ENCODE results near the gene AXIN1. TPM values are rescaled to one million over a fixed set of nuclear protein-coding genes. Genes with fewer than 3 reads are reported as not detected.
"Not testable (repeated sequence)": the region's sequence is repeated elsewhere in the genome, so short reads cannot be mapped to it uniquely, and the experiment has no call there.

The AXIN1 gene
- total and polyA plus RNA-seq, 2 donors (not counting 3 experiments of a cell fraction or from before 2014, with no cell fraction given): 8.3 to 21.9 TPM

DNA sequence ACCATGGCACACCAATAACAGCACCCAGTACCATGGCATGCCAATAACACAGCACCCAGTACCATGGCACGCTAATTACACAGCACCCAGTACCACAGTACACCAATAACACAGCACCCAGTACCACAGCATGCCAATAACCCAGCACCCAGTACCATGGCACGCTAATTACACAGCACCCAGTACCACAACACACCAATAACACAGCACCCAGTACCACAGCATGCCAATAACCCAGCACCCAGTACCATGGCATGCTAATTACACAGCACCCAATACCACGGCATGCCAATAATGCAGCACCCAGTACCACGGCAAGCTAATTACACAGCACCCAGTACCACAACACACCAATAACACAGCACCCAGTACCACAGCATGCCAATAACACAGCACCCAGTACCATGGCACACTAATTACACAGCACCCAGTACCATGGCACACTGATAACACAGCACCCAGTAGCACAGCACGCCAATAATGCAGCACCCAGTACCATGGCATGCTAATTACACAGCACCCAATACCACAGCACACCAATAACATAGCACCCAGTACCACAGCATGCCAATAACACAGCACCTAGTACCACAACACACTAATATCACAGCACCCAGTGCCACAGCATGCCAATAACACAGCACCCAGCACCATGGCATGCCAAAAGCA, 18.2 kb downstream of the AXIN1 start:
- H3K4me3 ChIP-seq (replicated peaks in 1 of 3; ENCODE audit: insufficient read depth in 1 of 3, low read depth in 1 of 3, low read length in 3 of 3); H3K9ac ChIP-seq (replicated peaks; ENCODE audit: extremely low read depth, insufficient read depth, low read length); H2AFZ ChIP-seq (ENCODE audit: low read depth, low read length); dilution Hi-C loops (cut with MboI; ENCODE audit: extremely low pct_ligation_motif_present, low sequenced_read_pairs); H4K20me1 ChIP-seq (replicated peaks; ENCODE audit: control insufficient read depth, extremely low read depth, insufficient read depth, low read length); H3K9me3 ChIP-seq (replicated peaks; ENCODE audit: control insufficient read depth, insufficient read depth, low read length); H3K27me3 ChIP-seq (ENCODE audit: control insufficient read depth in 2 of 2, insufficient read depth in 2 of 2, low read length in 2 of 2); H3K9me1 ChIP-seq (replicated peaks; ENCODE audit: control insufficient read depth, extremely low read depth, insufficient read depth, low read length); H3K27ac ChIP-seq (ENCODE audit: insufficient read depth, low read depth, low read length); H3K4me2 ChIP-seq (ENCODE audit: insufficient read depth, low read length); intact Hi-C loops (cut with micrococcal nuclease); BruUV-seq (replicated peaks); H3K36me3 ChIP-seq (ENCODE audit: control insufficient read depth in 2 of 2, extremely low read depth in 1 of 2, insufficient read depth in 2 of 2, low read length in 2 of 2); CTCF ChIA-PET; FAIRE-seq; H3K4me1 ChIP-seq (ENCODE audit: control insufficient read depth, extremely low read depth, insufficient read depth, low read length); POLR2A ChIA-PET; DNase-seq (ENCODE audit: low read depth, low spot score): not testable (repeated sequence)
- peaks cover 75% of the 10 kb centered on the region for H3K79me2 ChIP-seq (ENCODE audit: control insufficient read depth, insufficient read depth, low read length)

DNA sequence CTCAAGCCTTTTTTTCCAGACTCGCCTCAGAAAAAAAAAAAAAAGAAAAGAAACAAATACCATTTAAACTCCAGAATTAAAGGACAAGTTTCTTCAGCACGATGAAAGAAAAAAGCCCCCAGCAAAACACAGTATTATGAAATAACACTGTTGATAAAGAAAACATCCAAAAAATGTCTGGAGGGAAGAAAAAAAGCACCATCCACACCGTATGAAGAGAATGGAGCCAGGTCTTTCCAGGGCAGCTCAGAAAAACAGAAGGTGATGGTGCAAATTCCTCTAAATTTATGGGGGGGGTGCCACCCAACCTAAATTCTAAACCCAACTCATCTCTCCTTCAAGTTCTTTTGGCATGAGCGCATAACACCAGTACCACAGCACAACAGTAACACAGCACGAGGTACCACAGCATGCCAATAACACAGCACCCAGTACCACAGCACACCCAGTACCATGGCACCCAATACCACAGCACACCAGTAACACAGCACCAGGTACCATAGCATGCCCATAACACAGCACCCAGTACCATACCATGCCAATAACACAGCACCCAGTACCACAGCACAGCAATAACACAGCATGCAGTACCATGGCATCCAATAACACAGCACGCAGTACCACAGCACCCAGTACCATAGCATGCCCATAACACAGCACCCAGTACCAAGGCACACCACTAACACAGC, 19.0 kb downstream of the AXIN1 start:
- Histone ChIP-seq H2AFZ (ENCODE audit: low read depth, low read length) (no peak overlapping the region), H3K27ac (ENCODE audit: insufficient read depth, low read depth, low read length) (no peak overlapping the region), H3K27me3 (ENCODE audit: control insufficient read depth in 2 of 2, insufficient read depth in 2 of 2, low read length in 2 of 2) (no peaks in the 10 kb centered on the region), H3K4me3 (replicated peaks in 1 of 3; ENCODE audit: insufficient read depth in 1 of 3, low read depth in 1 of 3, low read length in 3 of 3) (no peak overlapping the region), H3K36me3 (ENCODE audit: control insufficient read depth in 2 of 2, extremely low read depth in 1 of 2, insufficient read depth in 2 of 2, low read length in 2 of 2) (peaks cover 0 to 3% of the 10 kb centered on the region in 2 experiments), H3K9me1 (replicated peaks; ENCODE audit: control insufficient read depth, extremely low read depth, insufficient read depth, low read length) (no peaks in the 10 kb centered on the region), H3K9me3 (replicated peaks; ENCODE audit: control insufficient read depth, insufficient read depth, low read length) (no peaks in the 10 kb centered on the region), H4K20me1 (replicated peaks; ENCODE audit: control insufficient read depth, extremely low read depth, insufficient read depth, low read length) (no peaks in the 10 kb centered on the region), H3K79me2 (ENCODE audit: control insufficient read depth, insufficient read depth, low read length) (peaks cover 76% of the 10 kb centered on the region), H3K4me1 (ENCODE audit: control insufficient read depth, extremely low read depth, insufficient read depth, low read length) (no peaks in the 10 kb centered on the region), H3K9ac (replicated peaks; ENCODE audit: extremely low read depth, insufficient read depth, low read length) (no peak overlapping the region), H3K4me2 (ENCODE audit: insufficient read depth, low read length) (no peak overlapping the region)
- ChIA-PET POLR2A (no interaction called here), CTCF (no interaction called here)
- dilution Hi-C loops (cut with MboI; ENCODE audit: extremely low pct_ligation_motif_present, low sequenced_read_pairs) (no loop called here), intact Hi-C loops (cut with micrococcal nuclease) (no loop called here)
- DNase-seq (ENCODE audit: low read depth, low spot score) (no peak), FAIRE-seq (no peak)
- no TSS peak for BruUV-seq (replicated peaks)
- TF ChIP-seq FOS (IDR thresholded peaks at IDR 0.05; ENCODE audit: borderline replicate concordance, insufficient read depth, low read length): no peak
- no peak for TF ChIP-seq POLR2AphosphoS5 (IDR thresholded peaks at IDR 0.05; ENCODE audit: insufficient read depth, low read depth, low read length)
- no peak for TF ChIP-seq JUN (IDR thresholded peaks at IDR 0.05; ENCODE audit: borderline replicate concordance, insufficient read depth, insufficient read length, low read depth)
- TF ChIP-seq MYC (IDR thresholded peaks at IDR 0.05; ENCODE audit: low read depth, low read length): no peak
- TF ChIP-seq, protein P1, sequence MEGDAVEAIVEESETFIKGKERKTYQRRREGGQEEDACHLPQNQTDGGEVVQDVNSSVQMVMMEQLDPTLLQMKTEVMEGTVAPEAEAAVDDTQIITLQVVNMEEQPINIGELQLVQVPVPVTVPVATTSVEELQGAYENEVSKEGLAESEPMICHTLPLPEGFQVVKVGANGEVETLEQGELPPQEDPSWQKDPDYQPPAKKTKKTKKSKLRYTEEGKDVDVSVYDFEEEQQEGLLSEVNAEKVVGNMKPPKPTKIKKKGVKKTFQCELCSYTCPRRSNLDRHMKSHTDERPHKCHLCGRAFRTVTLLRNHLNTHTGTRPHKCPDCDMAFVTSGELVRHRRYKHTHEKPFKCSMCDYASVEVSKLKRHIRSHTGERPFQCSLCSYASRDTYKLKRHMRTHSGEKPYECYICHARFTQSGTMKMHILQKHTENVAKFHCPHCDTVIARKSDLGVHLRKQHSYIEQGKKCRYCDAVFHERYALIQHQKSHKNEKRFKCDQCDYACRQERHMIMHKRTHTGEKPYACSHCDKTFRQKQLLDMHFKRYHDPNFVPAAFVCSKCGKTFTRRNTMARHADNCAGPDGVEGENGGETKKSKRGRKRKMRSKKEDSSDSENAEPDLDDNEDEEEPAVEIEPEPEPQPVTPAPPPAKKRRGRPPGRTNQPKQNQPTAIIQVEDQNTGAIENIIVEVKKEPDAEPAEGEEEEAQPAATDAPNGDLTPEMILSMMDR (IDR thresholded peaks at IDR 0.05; ENCODE audit: extremely low read depth in 1 of 2, insufficient read depth in 1 of 2, low read depth in 1 of 2, low read length in 2 of 2): no peak
- TF ChIP-seq GATA2 (IDR thresholded peaks at IDR 0.05; ENCODE audit: insufficient read depth, insufficient read length, low read depth, low read length): no peak
- TF ChIP-seq, protein P2, sequence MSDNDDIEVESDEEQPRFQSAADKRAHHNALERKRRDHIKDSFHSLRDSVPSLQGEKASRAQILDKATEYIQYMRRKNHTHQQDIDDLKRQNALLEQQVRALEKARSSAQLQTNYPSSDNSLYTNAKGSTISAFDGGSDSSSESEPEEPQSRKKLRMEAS (IDR thresholded peaks at IDR 0.05; ENCODE audit: insufficient read depth, insufficient read length): no peak
- no peak for TF ChIP-seq POLR2A (IDR thresholded peaks at IDR 0.05; ENCODE audit: low read depth, low read length)
- TF ChIP-seq EZH2 (IDR thresholded peaks at IDR 0.05; ENCODE audit: borderline replicate concordance, low read depth, low read length, severe bottlenecking): no peak

Measured in endothelial cell of umbilical vein (primary cell).